ENCODE results near the gene RMRP.

The RMRP gene

DNA sequence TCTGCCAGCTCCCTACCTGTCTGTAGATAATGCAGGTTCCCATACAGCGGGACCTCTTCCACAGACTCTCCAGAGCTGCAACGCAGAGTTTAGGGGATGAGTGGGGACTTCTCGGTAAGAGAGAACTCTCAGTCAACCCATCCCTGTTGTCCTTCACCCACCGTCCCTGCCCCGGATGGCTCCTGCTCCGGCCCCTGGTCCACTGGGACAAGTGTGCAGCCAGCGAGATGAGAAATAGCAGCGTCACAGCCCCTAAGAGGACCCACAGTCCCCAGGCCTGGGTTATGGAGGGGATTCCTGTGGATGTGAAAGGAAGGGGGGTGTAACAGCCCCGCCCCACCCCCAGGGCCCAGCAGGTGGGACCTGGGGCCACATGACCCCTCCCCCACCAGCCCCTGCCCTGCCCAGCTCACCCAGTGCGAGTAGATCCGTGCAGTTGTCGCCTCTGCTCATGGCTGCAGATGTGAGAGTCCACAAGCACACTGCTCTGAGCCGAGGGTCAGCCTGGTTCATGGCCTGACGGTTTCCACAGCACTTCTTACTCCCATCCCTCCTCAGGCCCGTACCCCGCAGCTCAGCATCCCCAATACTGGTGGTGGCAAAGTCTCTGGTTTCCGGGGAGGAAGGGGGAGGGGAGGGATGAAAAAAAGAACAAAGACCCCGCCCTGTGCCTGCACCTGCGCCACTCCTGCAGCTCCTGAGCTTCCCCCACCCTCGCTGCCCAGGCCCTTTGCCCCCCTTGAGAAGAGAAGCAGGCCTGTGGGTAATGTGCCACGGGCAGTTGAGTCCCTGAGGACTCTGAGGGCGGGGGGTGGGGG lies 7.3 kb downstream of the RMRP start, which contains the start of gene SIT1:
SIT1 (minus strand) TSS at position 591 of the 818 bp plus-strand sequence; CDS start at position 513, 78 bp downstream.
- no peaks in the 10 kb centered on the region for H3K27me3 ChIP-seq (ENCODE audit: control insufficient read depth, low read length)
- H3K9me2 ChIP-seq (replicated peaks; ENCODE audit: control insufficient read depth, low read length), result no peaks in the 10 kb centered on the region
- no peak for TF ChIP-seq EZH2phosphoT487 (IDR thresholded peaks at IDR 0.05; ENCODE audit: borderline replicate concordance, low read length)
- TF ChIP-seq CTCF (IDR thresholded peaks at IDR 0.05; ENCODE audit: low read depth, low read length, poor library complexity, severe bottlenecking), result no peak
- no peaks in the 10 kb centered on the region for H3K9me3 ChIP-seq (ENCODE audit: control insufficient read depth, insufficient read depth, low read length)
- H3K79me2 ChIP-seq (ENCODE audit: control insufficient read depth, low read length), result peaks cover 24% of the 10 kb centered on the region
- peaks cover 32% of the 10 kb centered on the region for H3F3A ChIP-seq (ENCODE audit: control insufficient read depth, insufficient read depth)
- peaks cover 53% of the 10 kb centered on the region for H3K4me1 ChIP-seq (ENCODE audit: control insufficient read depth, low read length)
- no peaks in the 10 kb centered on the region for H4K20me1 ChIP-seq (ENCODE audit: control insufficient read depth, insufficient read depth, low read depth, low read length)
- H3K4me2 ChIP-seq (ENCODE audit: low read length), result peak within 1 kb of the TSS; percentile 96
- peak within 1 kb of the TSS; percentile 87 for H3K27ac ChIP-seq (ENCODE audit: low read depth, low read length)
- peak within 1 kb of the TSS; percentile 85 for H3K4me3 ChIP-seq (ENCODE audit: low read length)
- H3K36me3 ChIP-seq (ENCODE audit: control insufficient read depth, low read length), result peaks cover 19% of the 10 kb centered on the region

DNA sequence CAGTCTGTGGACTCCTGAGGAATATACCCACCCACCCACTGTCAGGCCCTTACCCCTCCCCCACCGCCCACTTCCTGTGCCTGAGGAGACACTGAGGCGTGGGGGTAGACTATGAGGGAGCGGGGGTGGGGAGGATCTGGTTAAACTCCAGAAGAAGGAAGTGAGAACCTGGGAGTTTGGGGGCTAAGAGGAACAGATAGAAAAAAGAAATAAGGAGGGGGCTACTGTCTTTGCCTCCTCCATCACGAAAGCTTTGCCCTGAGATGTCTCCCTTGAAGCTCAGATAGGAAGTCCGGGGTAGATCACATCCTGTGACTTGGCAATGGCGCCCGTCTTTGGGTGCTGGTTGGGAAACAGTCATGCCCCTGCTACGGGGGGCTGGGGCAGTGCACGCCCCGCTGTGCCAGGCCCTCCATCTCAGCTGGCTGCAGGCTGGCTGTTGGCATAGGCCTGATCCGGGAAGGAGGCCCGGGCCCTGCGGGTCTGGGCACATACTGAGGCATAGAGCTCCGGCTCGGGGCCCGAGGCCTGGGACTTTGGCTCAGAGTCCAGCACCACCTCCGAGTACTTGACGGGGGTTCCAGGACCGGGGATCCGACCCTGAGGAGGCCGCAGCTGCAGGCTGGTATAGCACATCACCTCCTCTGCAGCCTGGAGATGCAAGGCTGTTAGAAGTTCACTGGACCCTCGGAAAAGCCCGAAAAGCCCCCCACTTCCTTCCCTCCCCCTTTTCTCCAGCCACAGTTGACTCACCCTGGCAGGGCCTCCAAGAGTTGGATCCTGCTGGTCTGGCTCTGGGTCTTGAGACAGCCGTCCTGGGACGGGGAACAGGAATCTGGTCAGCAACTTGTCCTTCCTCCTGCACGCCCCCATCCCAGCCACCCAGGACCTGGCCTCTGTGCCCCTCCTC lies 8.1 kb downstream of the RMRP start:
- no peaks in the 10 kb centered on the region for H4K20me1 ChIP-seq (ENCODE audit: control insufficient read depth, insufficient read depth, low read depth, low read length)
- peaks cover 25% of the 10 kb centered on the region for H3K79me2 ChIP-seq (ENCODE audit: control insufficient read depth, low read length)
- H3K4me1 ChIP-seq (ENCODE audit: control insufficient read depth, low read length), result peaks cover 58% of the 10 kb centered on the region
- TF ChIP-seq CTCF (IDR thresholded peaks at IDR 0.05; ENCODE audit: low read depth, low read length, poor library complexity, severe bottlenecking) (no peak), EZH2phosphoT487 (IDR thresholded peaks at IDR 0.05; ENCODE audit: borderline replicate concordance, low read length) (no peak)
- H3K9me3 ChIP-seq (ENCODE audit: control insufficient read depth, insufficient read depth, low read length), result no peaks in the 10 kb centered on the region
- peak overlapping the region; percentile 96 for H3K4me2 ChIP-seq (ENCODE audit: low read length)
- no peaks in the 10 kb centered on the region for H3K9me2 ChIP-seq (replicated peaks; ENCODE audit: control insufficient read depth, low read length)
- peak overlapping the region; percentile 87 for H3K27ac ChIP-seq (ENCODE audit: low read depth, low read length)
- no peaks in the 10 kb centered on the region for H3K27me3 ChIP-seq (ENCODE audit: control insufficient read depth, low read length)
- peak overlapping the region; percentile 85 for H3K4me3 ChIP-seq (ENCODE audit: low read length)
- H3K36me3 ChIP-seq (ENCODE audit: control insufficient read depth, low read length), result peaks cover 19% of the 10 kb centered on the region
- H3F3A ChIP-seq (ENCODE audit: control insufficient read depth, insufficient read depth), result peaks cover 32% of the 10 kb centered on the region

- Histone ChIP-seq H3K4me2 (ENCODE audit: low read length) (peak overlapping the region; percentile 96), H3K9me3 (ENCODE audit: control insufficient read depth, insufficient read depth, low read length) (no peaks in the 10 kb centered on the region), H4K20me1 (ENCODE audit: control insufficient read depth, insufficient read depth, low read depth, low read length) (no peaks in the 10 kb centered on the region), H3K9me2 (replicated peaks; ENCODE audit: control insufficient read depth, low read length) (no peaks in the 10 kb centered on the region), H3K4me1 (ENCODE audit: control insufficient read depth, low read length) (peaks cover 51% of the 10 kb centered on the region), H3K4me3 (ENCODE audit: low read length) (peak overlapping the region; percentile 85), H3K79me2 (ENCODE audit: control insufficient read depth, low read length) (peaks cover 25% of the 10 kb centered on the region), H3F3A (ENCODE audit: control insufficient read depth, insufficient read depth) (peaks cover 34% of the 10 kb centered on the region), H3K27me3 (ENCODE audit: control insufficient read depth, low read length) (no peaks in the 10 kb centered on the region), H3K36me3 (ENCODE audit: control insufficient read depth, low read length) (peaks cover 19% of the 10 kb centered on the region), H3K27ac (ENCODE audit: low read depth, low read length) (peak overlapping the region; percentile 87)
- TF ChIP-seq EZH2phosphoT487 (IDR thresholded peaks at IDR 0.05; ENCODE audit: borderline replicate concordance, low read length) (no peak), CTCF (IDR thresholded peaks at IDR 0.05; ENCODE audit: low read depth, low read length, poor library complexity, severe bottlenecking) (peak; percentile 88)
These were observed 11.1 kb downstream of the RMRP start for GRCh38 chr9:35646533-35647265.
